LHCN-M2 (cell line): ENCODE measurements around the gene OBSCN. TPM values are rescaled to one million over a fixed set of nuclear protein-coding genes. Genes with fewer than 3 reads are reported as not detected.
"Not testable (repeated sequence)": the region's sequence is repeated elsewhere in the genome, so short reads cannot be mapped to it uniquely, and the experiment has no call there.

Experiments
- DNase-seq: peaks from one replicate; pipeline ENCODE4 v3.0.0-alpha.2; 2012; ENCODE audit warnings: low read depth
- total RNA-seq: library from RNA; depleted of rRNA; stranded (reverse); fragments of >200 nt; gene quantifications from 2 replicates; pipeline ENCODE4 v1.2.3, GENCODE V29; 2014

OBSCN gene
- total RNA-seq, 1 experiment from 2014 or later, result 2.1 TPM

GRCh38 chr1:228169345-228169744 is 38.5 kb upstream of the OBSCN start:
- no peak for DNase-seq

- DNase-seq, result no peak
Measured at GRCh38 chr1:228170666-228171065, 37.2 kb upstream of the OBSCN start.

GRCh38 chr1:228171221-228171891 is 36.5 kb upstream of the OBSCN start:
- DNase-seq, result no peak

- DNase-seq, result no peak
Measured at GRCh38 chr1:228172591-228173527, 35.0 kb upstream of the OBSCN start.

GRCh38 chr1:228173528-228174481 is 34.0 kb upstream of the OBSCN start:
- not testable (repeated sequence) for DNase-seq

- no peak for DNase-seq
Measured at GRCh38 chr1:228174482-228175315, 33.1 kb upstream of the OBSCN start.

GRCh38 chr1:228175316-228176023 is 32.4 kb upstream of the OBSCN start:
- DNase-seq, result no peak

GRCh38 chr1:228176024-228176395 is 31.8 kb upstream of the OBSCN start:
- no peak for DNase-seq

- no peak for DNase-seq
Measured at GRCh38 chr1:228176461-228177182, 31.2 kb upstream of the OBSCN start.

- DNase-seq, result no peak
Measured at GRCh38 chr1:228177183-228177475, 30.7 kb upstream of the OBSCN start.

- DNase-seq, result no peak
Measured at GRCh38 chr1:228177721-228178710, 29.8 kb upstream of the OBSCN start.

GRCh38 chr1:228178737-228179684 is 28.8 kb upstream of the OBSCN start:
- no peak for DNase-seq

- peak; percentile 6 for DNase-seq
Measured at GRCh38 chr1:228180271-228180958, 27.4 kb upstream of the OBSCN start.

GRCh38 chr1:228180959-228181644 is 26.7 kb upstream of the OBSCN start:
- DNase-seq, result no peak

GRCh38 chr1:228181645-228182034 is 26.2 kb upstream of the OBSCN start:
- no peak for DNase-seq
